CD14-positive monocyte (primary cell): Measurements from ENCODE around the gene GPC6. TPM values are rescaled to one million over a fixed set of nuclear protein-coding genes. Genes with fewer than 3 reads are reported as not detected.

Source experiments
- DNase-seq, 3 donors: peaks; one replicate each; pipeline ENCODE4 v3.0.0-alpha.2; 2011 to 2022
- H2AFZ ChIP-seq: 2 replicates; pipeline ENCODE4 v1.6.0; 2012; ENCODE audit warnings: mild to moderate bottlenecking, low read depth, low read length, inconsistent platforms; ENCODE audit not compliant: insufficient read depth, poor library complexity, severe bottlenecking
- H3K27ac ChIP-seq, 2 donors: 1 replicate in 1 of 2; 2 replicates in 1 of 2; pipeline ENCODE4 v1.5.1; 2012 to 2013; ENCODE audit warnings: low read length in 2 of 2, control low read depth in 1 of 2, inconsistent platforms in 1 of 2, low read depth in 1 of 2, mild to moderate bottlenecking in 1 of 2
- H3K27me3 ChIP-seq, 2 donors: one replicate each; pipeline versions ENCODE4 v1.6.0 to v1.6.1; 2011 to 2013; ENCODE audit warnings: low read length in 2 of 2; ENCODE audit not compliant: control insufficient read depth in 2 of 2, insufficient read depth in 2 of 2
- H3K36me3 ChIP-seq, 2 donors: replicated peaks in 1 of 2; 1 replicate in 1 of 2; 2 replicates in 1 of 2; pipeline versions ENCODE4 v1.5.1 to v1.6.1; 2012 to 2013; ENCODE audit warnings: low read length in 2 of 2, control low read depth in 1 of 2, inconsistent platforms in 1 of 2, mild to moderate bottlenecking in 1 of 2; ENCODE audit not compliant: insufficient read depth in 2 of 2, control insufficient read depth in 1 of 2
- H3K4me1 ChIP-seq, 2 donors: 1 replicate in 1 of 2; 2 replicates in 1 of 2; pipeline versions ENCODE4 v1.5.1 to v1.6.1; 2012 to 2013; ENCODE audit warnings: low read length in 2 of 2, control low read depth in 1 of 2, inconsistent platforms in 1 of 2, mild to moderate bottlenecking in 1 of 2, moderate library complexity in 1 of 2; ENCODE audit not compliant: insufficient read depth in 2 of 2, control insufficient read depth in 1 of 2
- H3K4me2 ChIP-seq: replicated peaks from 2 replicates; pipeline ENCODE3; 2012; ENCODE audit warnings: low read length, moderate library complexity, mild to moderate bottlenecking; ENCODE audit not compliant: poor library complexity, severe bottlenecking; ENCODE audit errors: extremely low read depth
- H3K4me3 ChIP-seq, 3 experiments: fragments of 200-600 bp in 1 of 3; sonication (generic) in 1 of 3; replicated peaks in 1 of 3; 1 replicate in 2 of 3; 2 replicates in 1 of 3; pipeline ENCODE4 v1.5.1; 2011 to 2013; ENCODE audit warnings: low read length in 3 of 3, mild to moderate bottlenecking in 3 of 3, control low read depth in 2 of 3, low read depth in 2 of 3, inconsistent platforms in 1 of 3, moderate library complexity in 1 of 3
- H3K79me2 ChIP-seq: 2 replicates; pipeline ENCODE4 v1.6.0; 2012; ENCODE audit warnings: mild to moderate bottlenecking, control low read depth, inconsistent platforms, low read length, moderate library complexity; ENCODE audit not compliant: insufficient read depth
- H3K9ac ChIP-seq: 2 replicates; pipeline ENCODE4 v1.6.0; 2017; ENCODE audit warnings: low read length, mild to moderate bottlenecking; ENCODE audit not compliant: insufficient read depth, poor library complexity, severe bottlenecking
- H3K9me3 ChIP-seq, 2 donors: replicated peaks in 1 of 2; 1 replicate in 1 of 2; 2 replicates in 1 of 2; pipeline versions ENCODE4 v1.5.1 to v1.6.1; 2012 to 2013; ENCODE audit warnings: low read length in 2 of 2, control low read depth in 1 of 2; ENCODE audit not compliant: control insufficient read depth in 1 of 2, insufficient read depth in 1 of 2
- H4K20me1 ChIP-seq: 2 replicates; pipeline ENCODE4 v1.6.0; 2012; ENCODE audit warnings: mild to moderate bottlenecking, low read length, control low read depth, moderate library complexity; ENCODE audit not compliant: insufficient read depth
- H3K27ac Mint-ChIP-seq, 7 donors: one replicate each; pipeline ENCODE4 v1.8.0; 2020; ENCODE audit warnings: mild to moderate bottlenecking in 7 of 7, mixed read lengths in 7 of 7, moderate library complexity in 6 of 7, inconsistent platforms in 2 of 7
- H3K27me3 Mint-ChIP-seq, 3 donors: one replicate each; pipeline ENCODE4 v1.8.0; 2021 to 2022; ENCODE audit warnings: low read depth in 3 of 3, mild to moderate bottlenecking in 3 of 3, mixed read lengths in 3 of 3, moderate library complexity in 3 of 3, inconsistent platforms in 1 of 3
- H3K36me3 Mint-ChIP-seq, 2 donors: one replicate each; pipeline ENCODE4 v1.8.0; 2020; ENCODE audit warnings: mixed read lengths in 2 of 2, inconsistent platforms in 1 of 2, mild to moderate bottlenecking in 1 of 2
- H3K4me1 Mint-ChIP-seq: one replicate; pipeline ENCODE4 v1.8.0; 2020; ENCODE audit warnings: mild to moderate bottlenecking, mixed read lengths
- H3K4me3 Mint-ChIP-seq, 2 donors: one replicate each; pipeline ENCODE4 v1.8.0; 2020; ENCODE audit warnings: mild to moderate bottlenecking in 2 of 2, mixed read lengths in 2 of 2, moderate library complexity in 1 of 2
- H3K9me3 Mint-ChIP-seq, 7 donors: one replicate each; pipeline ENCODE4 v1.8.0; 2020 to 2022; ENCODE audit warnings: mixed read lengths in 7 of 7, mild to moderate bottlenecking in 6 of 7, moderate library complexity in 6 of 7, inconsistent platforms in 2 of 7
- CTCF ChIP-seq: fragments of 200-600 bp; IDR thresholded peaks from one replicate; pipeline ENCODE4 v1.8.0; 2022; ENCODE audit warnings: antibody characterized with exemption, mild to moderate bottlenecking
- WGBS: methylation state at CpG from one replicate; pipeline ENCODE4 v1.1.5; 2013; ENCODE audit warnings: missing lambda C conversion rate; ENCODE audit not compliant: insufficient coverage; 5-methylcytosine and 5-hydroxymethylcytosine counted together
- intact Hi-C, 2 donors: fragments of 100-400 bp; cut with micrococcal nuclease; formaldehyde crosslinking; loops; one replicate each; pipeline versions ENCODE4 v1.15.0 to v1.15.1; 2023
- polyA plus RNA-seq, 3 donors: library from polyadenylated mRNA; depleted of rRNA in 1 of 3; unstranded in 2 of 3; stranded (reverse) in 1 of 3; fragments of 300-500 nt in 2 of 3; fragments of >200 nt in 1 of 3; fragmentation: Illumina TruSeq in 2 of 3; gene quantifications; 1 replicate in 2 of 3; 2 replicates in 1 of 3; pipeline ENCODE4 v1.2.3, GENCODE V29; 2012 to 2021

GPC6 gene
- polyA plus RNA-seq, 3 donors, result not detected

- H3K36me3 Mint-ChIP-seq, result no peaks in the 10 kb centered on the region
- H3K27me3 ChIP-seq, result no peaks in the 10 kb centered on the region
- no peak overlapping the region for H3K27ac Mint-ChIP-seq
- no peak overlapping the region for H3K4me3 Mint-ChIP-seq
- TF ChIP-seq CTCF, result no peak
- H2AFZ ChIP-seq, result no peak overlapping the region
- no peaks in the 10 kb centered on the region for H3K4me1 ChIP-seq
- H3K36me3 ChIP-seq, result no peaks in the 10 kb centered on the region
- H3K9me3 Mint-ChIP-seq, result peaks cover 0 to 5% (median 0%) of the 10 kb centered on the region in 7 donors
- WGBS, result 67% methylated on average over 1 of the region's 2 CpGs
- H3K4me2 ChIP-seq, result no peak overlapping the region
- no peak for DNase-seq
- peaks cover 0 to 3% of the 10 kb centered on the region in 2 donors for H3K9me3 ChIP-seq
- H3K27ac ChIP-seq, result no peak overlapping the region
- intact Hi-C loops, result no loop called here
- no peaks in the 10 kb centered on the region for H4K20me1 ChIP-seq
- H3K27me3 Mint-ChIP-seq, result no peaks in the 10 kb centered on the region
- no peak overlapping the region for H3K9ac ChIP-seq
- no peaks in the 10 kb centered on the region for H3K4me1 Mint-ChIP-seq
- H3K4me3 ChIP-seq, result no peak overlapping the region
- H3K79me2 ChIP-seq, result no peaks in the 10 kb centered on the region
Measured at GRCh38 chr13:93859716-93860115, 633.1 kb downstream of the GPC6 start.

- intact Hi-C loops, result no loop called here
- no peaks in the 10 kb centered on the region for H3K36me3 Mint-ChIP-seq
- H3K9me3 Mint-ChIP-seq, result peaks cover 0 to 4% (median 0%) of the 10 kb centered on the region in 7 donors
- no peak overlapping the region for H3K4me3 Mint-ChIP-seq
- H3K36me3 ChIP-seq, result no peaks in the 10 kb centered on the region
- no peak overlapping the region for H3K27ac Mint-ChIP-seq
- no peaks in the 10 kb centered on the region for H3K4me1 ChIP-seq
- H3K9me3 ChIP-seq, result peaks cover 0 to 3% of the 10 kb centered on the region in 2 donors
- H3K9ac ChIP-seq, result no peak overlapping the region
- no peak for TF ChIP-seq CTCF
- no peak overlapping the region for H3K4me3 ChIP-seq
- H3K27me3 Mint-ChIP-seq, result no peaks in the 10 kb centered on the region
- no peaks in the 10 kb centered on the region for H4K20me1 ChIP-seq
- no CpG with 5 or more reads among the region's 4 CpGs for WGBS
- H3K4me1 Mint-ChIP-seq, result no peaks in the 10 kb centered on the region
- no peaks in the 10 kb centered on the region for H3K27me3 ChIP-seq
- H3K79me2 ChIP-seq, result no peaks in the 10 kb centered on the region
- DNase-seq, result no peak
- H3K27ac ChIP-seq, result no peak overlapping the region
- no peak overlapping the region for H2AFZ ChIP-seq
- H3K4me2 ChIP-seq, result no peak overlapping the region
Measured at GRCh38 chr13:93861818-93862217, 635.2 kb downstream of the GPC6 start.
